Smooth muscle cell of the brain vasculature (primary cell): ENCODE measurements around the gene CD38.

Experiments
- DNase-seq: peaks from one replicate; pipeline ENCODE4 v3.0.0-alpha.2; 2012; ENCODE audit warnings: low read depth, low spot score

The CD38 gene

DNA sequence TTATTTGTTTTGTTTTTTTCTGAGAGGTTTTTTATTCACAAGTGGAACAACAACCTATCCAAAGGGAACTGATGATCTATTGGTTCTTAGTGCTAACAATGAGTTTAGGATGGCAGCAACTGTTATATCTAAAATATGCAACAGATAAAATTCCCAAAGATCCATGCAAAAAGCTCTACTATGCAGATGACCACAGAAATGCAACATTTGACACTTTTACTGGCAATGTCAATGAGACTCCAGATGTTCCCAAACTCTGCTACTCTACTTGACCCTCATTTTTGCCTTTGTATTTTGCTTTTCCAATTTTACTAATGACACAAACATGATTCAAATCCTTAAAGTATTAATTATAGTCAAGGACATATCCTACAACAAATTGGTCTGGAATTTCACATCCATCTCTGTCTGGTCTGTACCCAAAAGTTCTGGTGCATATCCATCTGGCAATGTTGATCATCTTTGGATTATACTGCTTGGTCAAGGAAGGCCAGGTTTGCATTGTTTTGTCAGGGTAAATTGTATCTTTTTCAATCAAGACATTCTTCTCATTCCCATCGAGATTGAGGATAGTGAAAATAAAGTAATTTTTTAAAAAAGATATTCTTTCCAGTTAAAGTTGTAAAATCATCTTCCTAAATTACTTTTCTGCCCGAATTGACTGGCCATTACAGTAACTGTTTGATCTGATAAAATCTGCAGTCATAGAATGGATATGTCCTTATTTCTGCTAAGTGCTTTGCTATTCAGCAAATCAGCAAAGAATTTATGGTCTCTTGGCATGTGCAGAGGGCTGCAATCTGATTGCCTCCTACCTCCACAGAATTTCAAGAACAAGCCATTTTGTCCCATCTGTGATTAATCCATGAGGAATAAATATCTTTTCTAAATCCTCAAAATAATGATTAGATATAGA, 86.8 kb downstream of the CD38 start:
- no peak for DNase-seq

DNA sequence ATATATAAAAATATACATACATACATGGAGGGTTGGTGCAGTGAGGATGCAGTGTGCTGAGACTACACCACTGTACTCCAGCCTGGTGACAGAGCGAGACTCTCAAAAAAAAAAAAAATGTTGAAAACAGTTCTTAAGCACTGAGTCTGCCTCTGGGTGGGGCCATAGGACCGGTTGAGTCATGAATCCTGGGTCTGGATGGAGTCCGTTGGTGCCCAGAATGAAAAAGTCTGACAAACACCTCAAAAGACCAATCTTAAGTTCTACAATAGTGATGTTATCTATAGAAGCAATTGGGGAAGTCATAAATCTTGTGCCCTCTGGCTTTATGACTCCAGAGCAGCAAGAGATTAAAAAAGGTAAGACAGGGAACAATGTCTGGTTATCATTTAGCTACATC, 90.0 kb downstream of the CD38 start:
- no peak for DNase-seq

DNA sequence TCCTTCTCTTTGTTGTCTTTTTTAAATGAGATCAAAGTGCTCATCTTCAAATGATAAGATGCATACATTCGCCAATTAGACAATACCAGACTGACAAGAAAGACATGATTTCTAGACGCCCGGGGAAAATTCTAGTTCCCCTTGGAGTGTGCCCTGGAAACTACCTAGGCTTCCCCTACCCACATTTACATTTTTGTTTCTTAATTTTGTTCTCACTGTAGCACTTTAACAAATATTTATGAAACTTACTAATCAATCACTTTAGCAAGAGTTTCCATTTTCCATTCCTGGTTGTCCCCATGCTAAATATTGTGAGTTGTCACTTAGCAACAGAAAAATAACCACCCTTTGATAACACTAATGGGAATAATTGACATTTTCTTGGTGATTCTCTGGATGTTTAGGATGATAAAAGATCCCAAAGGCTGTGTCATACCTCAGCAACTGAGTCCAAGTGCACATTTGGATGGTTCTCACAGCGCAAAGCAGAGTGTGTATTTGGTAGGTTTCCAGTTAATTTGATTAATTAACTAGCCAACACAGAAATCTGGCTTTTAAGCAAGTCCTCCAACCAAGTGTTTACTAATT, 90.8 kb downstream of the CD38 start:
- no peak for DNase-seq

DNA sequence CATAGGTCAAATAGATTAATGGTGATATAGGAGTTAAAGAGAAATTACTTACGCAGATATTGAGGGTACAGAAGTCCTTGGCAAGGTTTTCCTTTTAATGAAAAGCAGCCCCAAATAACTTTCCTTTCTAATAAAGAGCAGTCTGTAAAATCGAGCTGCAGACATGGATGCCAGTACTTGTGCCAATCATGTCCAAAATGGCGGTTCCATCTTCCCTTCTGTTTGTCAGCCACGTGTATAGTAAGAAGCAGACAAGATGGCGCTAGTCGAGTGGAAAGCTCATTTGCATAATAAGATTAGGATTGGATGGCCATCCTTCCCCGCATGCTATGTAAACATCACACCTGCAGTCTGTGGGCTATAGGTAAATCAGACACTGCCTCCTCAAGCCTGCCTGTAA, 92.0 kb downstream of the CD38 start:
- no peak for DNase-seq

DNA sequence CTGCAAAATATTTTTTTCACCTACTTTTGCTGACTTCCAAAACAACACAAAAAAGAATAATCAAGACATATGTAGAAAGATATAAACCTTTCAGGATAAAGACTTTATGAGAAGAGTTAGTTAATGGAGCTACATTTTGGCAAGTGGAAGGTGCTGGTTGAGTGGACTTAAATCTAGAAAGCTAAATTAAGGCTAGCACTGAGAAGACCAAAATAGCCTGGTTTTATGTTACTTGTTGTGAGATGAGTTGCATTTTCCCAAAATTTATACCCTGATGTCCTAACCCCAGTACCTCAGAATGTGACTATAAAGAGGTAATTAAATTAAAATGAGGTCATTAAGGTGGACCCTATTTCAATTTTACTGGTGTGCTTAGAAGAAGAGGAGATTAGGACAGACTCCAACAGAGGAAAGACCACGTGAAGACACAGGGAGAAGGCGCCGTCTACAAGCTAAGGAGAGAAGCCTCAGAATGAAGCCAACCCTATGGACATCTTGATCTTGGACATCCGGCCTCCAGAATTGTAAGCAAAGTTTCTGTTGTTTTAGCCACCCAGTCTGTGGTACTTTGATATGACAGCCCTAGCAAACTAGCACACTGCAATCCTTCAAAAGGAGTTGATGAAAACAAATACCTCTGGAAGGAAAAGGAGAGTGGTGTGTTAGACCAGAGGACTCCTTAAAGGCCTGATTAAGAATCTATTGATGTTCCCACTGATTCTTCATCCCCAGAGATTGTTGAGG, 93.0 kb downstream of the CD38 start:
- DNase-seq = no peak

DNA sequence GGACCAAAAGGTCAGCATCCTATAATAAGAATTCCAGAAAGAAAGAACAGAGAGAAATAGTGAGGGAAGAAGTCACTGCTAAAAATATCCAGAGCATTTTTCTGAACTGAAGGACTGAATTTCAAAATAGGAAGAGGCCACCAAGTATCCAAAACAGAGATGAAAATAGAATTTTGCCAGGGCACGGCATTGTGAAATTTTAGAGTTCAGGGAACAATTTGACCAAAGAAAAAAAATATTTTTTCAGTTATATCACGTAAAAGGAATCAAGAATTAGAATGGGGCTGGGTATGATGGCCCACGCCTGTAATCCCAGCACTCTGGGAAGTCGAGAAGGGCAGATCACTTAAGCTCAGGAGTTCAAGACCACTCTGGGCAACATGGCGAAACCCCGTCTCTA, 95.0 kb downstream of the CD38 start:
- DNase-seq = no peak

DNA sequence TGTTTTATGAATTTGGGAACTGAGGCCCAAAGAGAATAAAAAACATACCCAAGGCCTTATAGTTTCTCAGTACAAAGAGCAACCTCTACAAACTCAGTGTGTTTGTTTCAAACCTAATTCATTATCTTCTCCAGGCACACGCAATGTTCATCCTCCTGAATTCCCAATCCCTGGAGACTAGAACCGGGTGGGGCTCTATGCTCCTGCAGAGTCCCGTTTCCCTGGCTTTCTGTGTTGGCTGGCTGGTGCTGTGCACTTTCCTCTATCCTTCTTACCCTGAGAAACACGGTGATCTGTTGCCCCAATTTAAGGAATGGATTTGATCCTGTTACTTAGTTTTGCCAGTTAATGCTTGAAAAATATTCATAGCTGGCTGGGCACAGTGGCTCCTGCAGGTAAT, 96.5 kb downstream of the CD38 start:
- no peak for DNase-seq

DNA sequence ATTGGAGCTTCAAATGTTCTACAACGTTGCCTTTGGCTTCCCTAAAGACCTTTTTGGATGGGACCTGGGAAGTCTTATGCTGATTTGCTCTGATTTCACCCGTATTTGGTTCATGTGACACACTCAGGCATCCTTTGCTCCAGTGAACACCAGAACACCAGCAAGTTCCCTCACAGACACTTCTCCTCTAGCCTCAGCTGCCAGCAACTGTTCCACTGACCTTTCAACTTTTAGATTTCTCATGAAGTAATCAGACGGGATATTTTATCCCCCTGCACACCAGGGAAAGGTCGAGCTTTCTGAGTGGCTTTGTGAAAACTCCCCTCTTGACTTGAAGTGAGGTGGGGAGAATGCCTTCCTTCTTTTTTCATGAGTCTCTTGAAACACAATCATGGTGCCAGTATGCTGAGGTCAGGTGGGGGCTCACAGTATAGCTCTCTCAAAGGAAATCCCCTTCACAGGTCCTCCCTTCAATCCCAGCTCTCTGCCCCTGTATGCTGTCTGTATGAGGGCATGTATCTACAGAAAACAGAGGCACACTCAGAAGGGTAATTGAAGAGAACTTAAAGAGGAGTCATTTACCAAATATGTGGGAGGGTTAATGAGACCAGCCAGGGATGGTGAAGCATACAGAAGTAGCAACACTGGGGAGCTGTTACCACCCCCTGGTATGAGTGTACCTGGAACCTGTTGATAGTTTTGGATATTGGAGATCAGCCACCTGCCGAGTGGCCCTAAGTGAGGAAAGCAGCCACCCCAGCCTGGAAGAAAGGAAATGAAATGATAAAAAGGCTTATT, 97.7 kb downstream of the CD38 start:
- DNase-seq = no peak

DNA sequence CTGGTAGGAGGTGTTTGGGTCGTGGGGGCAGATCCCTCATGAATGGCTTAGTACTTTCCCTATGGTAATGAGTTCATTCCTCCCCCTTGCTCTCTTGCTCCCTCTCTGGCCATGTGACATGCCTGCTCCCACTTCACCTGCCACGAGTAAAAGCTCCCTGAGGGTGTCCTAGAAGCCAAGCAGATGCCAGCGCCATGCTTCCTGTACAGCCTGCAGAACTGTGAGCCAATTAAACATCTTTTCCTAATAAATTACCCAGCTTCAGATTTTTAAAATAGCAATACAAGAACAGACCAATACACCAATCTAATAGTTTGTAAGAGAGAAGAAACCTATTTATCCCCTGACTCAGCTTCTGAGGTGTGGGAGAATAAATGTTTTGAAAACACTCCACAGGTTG, 99.9 kb downstream of the CD38 start:
- DNase-seq = no peak

DNA sequence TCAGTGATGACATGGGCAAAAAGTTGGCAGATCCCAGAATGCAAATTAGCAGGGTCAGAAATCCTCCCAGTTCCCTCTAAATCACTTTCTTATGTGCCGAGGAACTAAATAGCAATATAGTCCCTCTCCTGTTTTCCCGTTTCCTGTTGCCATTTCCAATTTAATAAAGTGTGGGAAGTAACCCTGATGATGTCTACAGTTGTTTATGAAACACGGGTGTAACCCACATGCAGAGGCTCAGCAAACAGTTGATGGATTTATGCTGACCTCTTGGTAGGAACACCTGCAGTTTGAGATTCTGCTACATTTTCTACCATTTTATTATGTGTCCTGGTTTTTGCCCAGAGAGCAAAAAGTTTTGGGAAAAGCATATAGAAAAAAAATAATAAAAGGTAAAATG, 103.7 kb downstream of the CD38 start:
- no peak for DNase-seq

DNA sequence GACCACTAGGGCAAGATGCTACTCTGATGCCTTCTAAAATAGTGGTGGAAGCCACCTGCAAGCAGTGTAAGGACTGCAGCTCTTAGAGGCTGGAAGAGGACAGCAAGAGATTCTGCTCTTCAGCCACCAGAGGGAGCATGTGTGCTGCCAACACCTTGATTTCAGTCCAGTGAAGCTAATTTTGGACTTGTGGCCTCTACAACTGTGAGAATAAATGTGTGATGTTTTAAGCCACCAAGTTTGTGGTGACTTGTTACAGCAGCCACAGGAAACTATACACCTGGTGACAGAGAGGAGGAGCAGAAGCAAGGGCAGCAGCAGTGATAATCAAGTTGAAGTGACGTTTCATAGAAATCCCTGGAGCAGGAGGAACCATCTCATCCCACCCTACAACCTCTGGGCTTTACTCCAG, 104.6 kb downstream of the CD38 start:
- DNase-seq = peak; percentile 55

DNA sequence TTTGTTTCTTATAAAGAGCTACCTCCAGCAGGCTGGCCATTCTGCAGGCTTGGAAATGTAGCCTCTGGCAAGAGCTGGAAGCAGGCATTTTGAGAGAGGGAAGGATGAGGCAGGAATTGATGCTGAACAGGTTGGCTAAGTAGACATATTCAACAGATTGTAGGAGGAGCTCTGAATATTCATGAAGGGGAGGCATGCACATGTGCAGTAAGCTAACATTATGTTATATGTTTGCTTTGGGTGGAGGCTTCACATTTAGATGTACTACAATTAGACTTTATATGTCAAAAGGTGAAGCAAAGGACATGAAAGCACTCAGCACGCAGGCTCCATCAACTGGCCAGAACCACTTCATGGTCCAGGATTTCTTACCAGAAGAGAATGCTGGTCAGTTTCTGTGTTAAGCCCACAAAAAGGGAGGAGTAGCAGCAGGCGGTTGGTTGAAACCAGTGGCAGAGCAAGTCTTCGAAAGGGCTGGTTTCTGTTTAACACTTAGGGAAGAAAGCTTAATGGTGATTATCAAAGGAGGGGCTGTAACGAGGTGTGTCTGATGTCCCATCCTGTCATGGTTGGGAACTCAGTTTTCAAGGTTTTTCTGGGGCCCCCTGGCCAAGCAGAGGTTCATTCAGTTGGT, 105.6 kb downstream of the CD38 start:
- no peak for DNase-seq

DNA sequence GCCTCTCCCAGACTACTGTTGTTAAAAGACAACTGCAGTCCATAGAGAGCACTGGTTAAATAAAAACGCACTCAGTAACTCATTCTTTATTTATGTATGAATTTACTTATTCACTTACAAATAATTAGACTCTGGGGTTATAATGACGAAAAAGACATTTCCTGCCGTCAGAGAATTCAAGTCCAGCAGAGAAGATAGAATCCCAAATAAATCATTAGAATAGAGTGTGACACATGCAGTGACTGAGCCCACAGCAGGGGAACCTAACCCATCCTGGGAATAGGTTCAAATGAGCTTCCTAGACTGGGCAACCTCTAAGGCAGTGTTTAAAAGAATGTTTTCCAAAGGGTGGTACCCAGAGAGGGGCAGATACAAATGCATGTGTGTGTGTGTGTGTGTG, 106.5 kb downstream of the CD38 start:
- DNase-seq = no peak

DNA sequence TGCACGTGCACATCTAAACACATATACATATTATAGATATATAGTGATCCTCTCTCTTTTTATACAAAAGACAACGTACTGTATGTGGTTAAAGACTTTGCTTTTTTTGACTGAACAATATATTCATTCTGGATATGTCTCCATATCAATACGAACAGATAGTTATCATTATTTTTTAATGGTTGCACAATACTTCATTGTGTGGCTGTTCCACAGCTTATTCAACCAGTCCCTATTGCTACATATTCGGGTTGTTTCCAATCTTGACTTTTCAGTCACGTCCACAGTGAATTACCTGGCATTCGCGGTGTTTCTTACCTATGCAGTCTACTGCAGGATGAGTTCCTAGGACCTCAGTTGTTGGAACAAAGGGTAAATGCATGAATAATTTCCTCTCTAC, 107.3 kb downstream of the CD38 start:
- DNase-seq = no peak

DNA sequence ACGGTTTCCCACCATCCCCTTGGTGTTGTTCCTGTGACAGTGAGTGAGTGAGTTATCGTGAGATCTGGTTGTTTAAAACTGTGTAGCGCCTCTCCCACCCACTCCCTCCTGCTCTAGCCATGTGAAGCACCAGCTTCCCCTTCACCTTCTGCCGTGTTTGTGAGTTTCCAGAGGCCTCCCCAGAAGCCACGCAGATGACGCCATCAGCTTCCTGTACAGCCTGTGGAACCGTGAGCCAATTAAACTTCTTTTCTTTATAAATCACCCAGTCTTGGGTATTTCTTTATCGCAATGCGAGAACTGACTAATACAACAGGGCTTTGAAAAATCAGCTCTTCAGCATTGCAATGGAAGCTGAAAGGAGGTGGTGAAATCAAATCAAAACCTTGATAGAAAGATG, 110.4 kb downstream of the CD38 start:
- no peak for DNase-seq

DNA sequence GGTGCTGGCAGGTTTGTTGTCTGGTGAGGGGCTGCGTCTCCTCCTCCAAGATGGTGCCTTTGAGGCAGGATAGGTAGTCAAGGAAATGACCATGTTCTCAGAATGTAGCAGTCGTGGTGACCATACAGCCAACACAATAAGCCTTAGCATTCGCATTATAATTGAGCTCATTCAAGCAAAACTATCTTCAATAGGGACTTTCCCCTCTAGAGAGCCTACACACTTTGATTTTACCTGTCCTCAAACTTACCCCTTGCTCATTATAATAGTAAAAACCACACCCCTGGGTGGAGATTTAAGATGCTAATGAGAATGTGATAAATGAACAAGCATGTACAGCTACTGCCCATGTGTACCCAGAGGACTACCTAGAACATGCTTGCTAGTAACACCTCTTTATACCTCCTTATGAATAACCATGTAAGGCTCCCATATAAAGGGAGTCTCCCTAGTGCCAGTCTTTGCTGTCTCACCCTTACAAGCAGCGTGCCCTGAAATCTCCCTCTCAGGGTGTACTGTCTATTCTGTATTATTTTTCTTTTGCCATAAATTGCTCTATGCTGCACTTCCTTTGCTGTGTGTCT, 112.2 kb downstream of the CD38 start:
- no peak for DNase-seq

DNA sequence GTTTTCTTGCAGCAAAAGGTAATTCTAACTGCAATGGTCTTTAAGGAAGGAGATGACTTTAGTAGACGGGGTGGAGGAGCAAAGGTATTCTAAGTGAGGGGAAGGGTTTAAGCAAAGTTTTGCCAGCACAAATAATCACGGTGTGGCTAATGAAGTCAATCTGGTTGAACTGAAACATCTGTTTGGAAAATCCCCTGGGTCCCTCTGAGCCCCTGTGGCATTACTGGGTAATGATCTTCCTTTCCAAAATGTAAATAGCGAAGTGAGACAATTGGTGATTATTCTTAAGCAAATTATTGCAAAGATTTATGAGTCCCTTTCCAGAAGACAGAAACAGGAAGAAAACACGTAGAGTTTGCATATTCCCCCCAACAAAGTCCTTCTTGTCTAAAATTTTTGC, 113.2 kb downstream of the CD38 start:
- DNase-seq = no peak

DNA sequence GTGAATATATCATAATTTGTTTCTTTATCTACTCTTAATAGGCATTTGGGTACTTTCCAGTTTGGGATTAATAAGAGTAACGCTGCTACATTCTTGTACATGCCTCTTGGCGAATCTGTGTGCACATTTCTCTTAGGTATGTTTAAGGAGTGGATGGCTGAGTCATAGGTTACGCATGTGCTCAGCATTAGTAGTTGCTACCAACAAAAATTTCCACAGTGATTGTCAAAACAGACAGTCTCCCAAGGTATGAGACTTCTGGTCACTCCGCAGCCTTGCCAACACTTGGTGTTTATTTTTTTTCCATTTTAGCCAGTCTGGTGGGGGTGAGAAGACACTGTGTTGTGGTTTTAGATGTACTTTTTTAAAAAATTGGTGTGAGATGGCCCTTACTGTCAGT, 115.8 kb downstream of the CD38 start:
- DNase-seq = peak; percentile 52

DNA sequence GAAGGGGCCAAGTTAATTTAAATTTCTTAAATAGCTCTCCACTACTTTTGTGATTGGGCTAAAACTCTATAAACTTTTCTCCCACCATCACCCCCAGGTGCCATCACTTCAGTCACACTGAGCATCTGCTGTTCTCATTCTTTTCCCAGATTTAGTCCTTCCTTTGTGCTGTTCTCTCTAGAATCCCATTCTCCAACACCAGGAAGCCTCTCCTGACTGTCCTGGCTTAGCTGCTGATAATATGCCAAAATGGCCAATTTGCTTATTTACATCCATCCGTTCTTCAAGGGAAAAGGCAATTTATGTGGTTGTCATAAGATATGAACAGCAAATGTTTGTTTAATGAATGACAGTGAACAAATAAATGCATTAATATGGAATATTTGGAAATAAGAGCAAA, 116.3 kb downstream of the CD38 start:
- DNase-seq = no peak

DNA sequence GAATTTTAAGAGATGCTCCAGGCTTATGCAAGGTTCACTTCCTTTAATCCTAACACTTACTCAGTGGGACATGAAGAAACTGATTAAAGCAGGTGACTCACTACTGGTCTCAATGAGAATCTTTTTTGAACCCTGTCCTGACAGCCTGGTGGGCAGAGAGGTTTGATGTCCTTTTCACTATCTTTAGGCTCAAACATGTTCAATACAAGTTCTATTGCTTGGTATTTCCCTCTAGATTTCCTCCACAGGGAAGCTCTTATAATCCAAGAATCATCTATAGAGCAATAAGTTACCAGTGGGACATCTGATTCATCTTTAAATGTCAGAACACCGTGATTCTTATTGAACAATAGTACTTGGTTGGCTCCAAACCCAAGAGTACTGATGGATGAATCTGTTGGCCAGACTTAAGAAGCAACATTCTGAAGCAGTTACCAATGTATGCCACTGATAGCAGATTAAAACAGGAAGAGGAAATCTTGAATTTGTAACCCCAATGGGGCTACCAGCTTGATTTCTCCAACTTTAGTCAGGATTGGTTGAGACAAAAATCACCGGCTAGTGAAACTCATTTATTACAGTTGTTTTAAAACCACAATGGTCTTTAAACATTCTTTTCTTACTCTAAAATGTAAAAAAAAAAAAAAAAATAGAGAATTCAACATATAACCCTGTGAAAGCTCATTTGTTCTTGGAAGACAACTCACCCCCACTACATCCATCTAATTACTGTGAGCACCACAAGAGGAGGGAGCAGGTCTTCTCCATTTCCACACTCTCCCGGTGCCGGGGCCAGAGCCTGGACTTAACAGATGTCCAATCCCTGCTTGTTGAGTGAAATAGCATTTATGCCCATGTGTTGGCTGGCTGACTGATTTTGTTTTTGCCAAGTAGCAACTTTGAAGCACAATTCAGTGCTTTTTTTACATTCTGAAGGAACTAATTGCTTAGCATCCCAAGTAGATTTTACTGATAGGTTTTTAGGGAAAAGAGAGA, 117.1 kb downstream of the CD38 start:
- no peak for DNase-seq
